ENCODE data around the gene KLHL30.

The KLHL30 gene

DNA sequence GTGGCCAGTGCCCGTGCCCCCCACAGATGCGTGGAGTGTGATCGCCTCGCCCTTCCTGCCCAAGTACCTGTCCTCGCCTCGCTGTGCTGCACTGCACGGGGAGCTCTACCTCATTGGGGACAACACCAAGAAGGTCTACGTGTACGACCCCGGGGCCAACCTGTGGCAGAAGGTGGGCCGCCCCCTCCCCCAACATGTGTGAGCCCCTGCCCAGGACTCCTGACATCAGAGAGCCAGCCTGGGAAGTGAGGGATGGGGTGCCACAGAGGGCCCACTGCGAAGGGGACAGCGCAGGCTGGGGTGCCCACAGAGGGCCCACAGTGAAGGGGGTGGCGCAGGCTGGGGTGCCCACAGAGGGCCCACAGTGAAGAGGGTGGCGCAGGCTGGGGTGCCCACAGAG is 10.5 kb downstream of the KLHL30 start:
- DNase-seq = no peak

DNA sequence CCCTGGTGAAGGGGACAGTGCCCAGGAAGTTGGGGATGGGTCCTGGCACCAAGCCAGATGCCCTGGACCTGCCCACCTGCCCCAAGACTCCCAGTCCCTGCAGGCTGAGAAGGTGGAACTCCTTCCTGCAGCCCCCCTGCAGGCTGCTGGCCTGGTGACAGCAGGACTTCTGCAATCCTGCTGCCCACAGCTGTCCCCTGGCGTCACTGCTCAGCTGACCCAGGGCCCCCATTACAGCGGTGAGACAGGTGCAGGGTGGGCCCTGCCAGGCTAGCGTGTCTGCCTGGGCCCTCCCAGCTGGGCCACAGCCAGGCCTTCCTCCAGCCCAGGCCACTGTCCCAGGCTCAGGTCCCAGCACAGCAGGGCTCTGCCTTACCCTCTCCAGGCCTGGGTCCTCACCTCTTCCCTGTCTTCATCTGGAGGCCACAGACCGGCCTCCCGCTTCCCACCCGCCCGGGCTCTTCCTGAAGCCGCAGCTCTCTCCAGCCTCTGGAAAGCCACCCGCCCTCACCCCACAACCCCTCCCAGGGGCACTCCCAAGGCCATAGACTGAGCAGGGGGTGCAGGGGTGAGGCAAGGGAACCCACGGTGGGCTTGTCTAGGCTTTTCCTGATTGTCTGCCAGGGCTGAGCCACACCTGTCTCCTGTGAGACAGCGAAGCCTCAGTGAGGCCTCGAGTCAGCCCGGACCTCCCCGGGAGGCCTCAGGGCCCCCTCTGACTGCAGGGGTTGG is 11.5 kb downstream of the KLHL30 start:
- no peak for DNase-seq

DNA sequence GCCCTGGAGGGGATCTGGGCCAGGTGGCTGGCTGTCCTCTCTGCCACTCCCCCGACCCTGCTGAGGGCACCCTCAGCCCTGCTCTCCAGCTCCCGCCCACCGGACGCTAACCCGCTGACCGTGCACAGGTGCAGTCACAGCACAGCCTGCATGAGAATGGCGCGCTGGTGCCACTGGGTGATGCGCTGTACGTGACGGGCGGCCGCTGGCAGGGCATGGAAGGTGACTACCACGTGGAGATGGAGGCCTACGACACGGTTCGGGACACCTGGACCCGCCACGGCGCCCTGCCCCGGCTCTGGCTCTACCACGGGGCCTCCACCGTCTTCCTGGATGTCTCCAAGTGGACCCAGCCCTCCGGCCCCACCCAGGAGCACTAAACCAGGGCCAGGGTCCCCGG is 12.2 kb downstream of the KLHL30 start:
- DNase-seq = no peak

DNA sequence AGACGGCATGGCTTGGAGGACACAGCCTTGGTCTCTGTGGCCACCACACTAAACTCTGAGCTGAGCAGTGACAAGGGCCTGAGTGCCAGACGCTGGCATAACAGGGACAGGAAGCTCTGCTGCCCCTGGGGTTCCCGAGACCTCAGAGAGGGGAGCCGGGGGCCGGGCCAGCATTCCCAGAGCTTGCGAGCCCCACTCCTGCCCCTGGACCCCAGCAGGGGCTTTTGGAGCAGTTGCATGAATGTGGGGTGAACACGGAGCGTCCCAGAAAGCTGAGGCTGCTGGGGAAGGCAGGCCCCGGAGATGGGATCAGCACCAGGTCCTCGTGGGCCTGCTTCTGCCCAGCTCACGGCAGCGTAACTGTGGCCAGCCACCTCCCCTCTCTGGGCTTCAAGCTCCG is 12.7 kb downstream of the KLHL30 start:
- no peak for DNase-seq

DNA sequence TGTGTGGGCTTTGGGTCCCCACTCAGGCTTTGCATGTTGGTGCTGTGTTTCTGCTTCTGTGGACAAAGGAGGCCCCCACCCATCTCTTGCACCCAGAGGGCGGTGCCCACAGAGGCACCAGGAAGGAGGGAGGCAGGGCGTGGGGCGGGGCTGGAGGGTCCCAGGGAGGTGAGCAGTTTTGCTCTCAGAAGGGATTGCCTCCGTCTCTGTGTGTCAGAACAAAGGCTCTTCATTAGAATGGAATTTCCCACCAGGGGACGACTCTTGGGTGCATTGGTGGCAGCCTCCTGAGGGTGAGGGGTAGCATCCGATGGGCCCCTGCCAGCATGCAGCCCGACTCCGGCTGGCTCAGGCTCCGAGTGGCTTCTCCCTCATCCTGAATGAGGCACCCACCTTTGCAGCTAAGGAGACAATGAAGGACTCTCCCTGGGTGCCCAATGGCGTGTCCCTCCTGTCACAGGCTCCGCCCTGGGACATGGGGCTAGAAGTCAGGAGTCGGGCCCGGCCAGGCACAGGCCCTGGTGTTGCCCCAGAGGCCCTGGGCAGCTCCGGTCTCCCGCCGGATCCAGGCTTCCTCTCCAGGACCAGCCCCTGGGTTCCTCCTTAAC is 13.3 kb downstream of the KLHL30 start:
- no peak for DNase-seq

DNA sequence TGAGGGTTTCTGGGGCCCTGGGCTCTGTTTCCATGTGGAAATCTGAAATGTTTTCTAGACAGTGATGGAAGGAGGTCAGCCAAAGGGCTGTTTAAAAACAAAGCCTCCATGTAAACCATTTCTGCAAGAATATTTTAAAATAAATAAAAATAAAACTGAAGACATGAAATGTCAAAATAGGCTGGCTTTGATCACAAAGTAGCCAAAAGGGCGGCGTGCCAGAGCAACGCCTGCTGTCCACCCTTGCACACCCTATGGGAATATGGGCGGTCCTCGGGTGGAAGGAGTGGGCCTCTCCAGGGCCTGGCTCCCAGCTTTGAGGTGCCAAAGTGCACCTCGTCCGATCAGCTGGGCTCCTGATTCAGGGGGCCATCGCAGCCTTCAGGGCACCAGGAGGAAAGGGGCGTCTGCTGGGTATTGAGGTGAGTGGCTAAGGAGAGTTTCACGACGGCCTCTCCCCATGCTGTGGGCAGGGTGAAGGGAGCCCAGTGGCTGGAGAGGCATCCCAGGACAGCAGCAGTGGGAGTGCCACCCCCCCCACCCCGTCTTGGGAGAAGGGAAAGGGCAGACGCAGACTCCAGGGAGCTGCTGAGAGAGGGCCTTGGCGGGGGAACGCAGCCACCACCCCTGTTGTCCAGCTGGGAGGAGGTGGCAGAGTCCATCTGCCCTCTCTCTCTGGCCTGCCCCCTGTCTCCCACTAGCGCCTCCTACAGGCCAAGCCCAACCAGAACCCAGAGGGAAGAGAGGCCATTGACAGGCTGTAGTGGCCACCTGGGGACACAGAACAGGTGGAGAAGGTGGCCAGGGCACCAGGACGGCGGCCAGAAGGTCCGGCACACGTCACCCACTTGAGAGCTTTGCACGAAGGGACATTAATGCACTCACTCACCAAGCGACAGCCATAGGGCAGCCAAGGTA is 14.6 kb downstream of the KLHL30 start:
- no peak for DNase-seq

DNA sequence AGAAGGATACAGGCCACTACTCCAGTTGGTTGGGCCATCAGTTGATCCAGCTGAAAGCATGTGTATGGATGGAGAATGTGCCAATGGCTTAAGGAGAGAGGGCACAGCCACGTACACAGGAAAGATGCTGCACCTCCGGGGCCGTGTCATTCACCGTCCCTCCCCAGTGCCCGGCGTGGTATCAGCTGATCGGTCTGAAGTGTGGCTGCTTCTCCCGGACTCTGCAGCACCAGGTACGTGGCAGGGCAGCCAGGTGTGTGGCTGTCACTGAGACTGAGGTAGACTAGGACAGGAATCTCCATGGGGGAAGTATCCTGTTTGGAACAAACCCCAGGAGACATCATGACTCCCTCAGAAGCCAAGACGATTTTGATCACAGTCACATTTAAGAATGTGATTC is 16.1 kb downstream of the KLHL30 start:
- no peak for DNase-seq

DNA sequence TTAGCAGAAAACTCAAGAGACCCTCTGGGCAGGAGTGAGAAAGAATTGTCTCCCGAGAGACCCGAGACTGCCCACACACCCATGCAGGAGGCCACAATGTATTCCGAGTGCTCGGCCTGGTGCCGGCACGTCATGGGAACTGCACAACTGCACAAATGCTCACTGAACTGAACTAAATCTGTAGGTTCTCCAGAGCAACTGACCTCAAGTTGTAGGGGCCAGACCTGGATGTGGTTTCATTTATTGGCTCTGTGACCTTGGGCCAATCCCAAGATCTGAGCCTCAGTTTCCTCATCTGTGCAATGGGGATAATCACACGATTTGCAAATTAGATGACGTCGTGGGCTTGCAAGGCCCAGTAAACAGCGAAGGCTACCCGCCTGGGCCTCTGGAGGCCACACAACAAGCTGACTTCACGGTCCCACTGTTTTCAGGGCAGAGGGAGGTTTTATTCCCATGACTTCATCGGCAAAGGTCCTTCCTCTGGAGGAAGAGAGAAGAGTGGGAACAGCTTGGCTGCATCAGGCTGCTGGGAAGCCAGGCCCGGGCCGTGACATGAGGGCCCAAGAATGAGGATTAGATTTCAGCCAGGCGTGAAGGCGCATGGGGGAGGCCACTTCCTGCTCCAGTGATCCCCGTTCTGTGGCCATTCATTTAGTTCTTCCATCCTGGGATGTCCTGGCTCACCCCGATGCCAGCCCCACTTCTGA is 16.7 kb downstream of the KLHL30 start:
- DNase-seq = peak; percentile 60

DNA sequence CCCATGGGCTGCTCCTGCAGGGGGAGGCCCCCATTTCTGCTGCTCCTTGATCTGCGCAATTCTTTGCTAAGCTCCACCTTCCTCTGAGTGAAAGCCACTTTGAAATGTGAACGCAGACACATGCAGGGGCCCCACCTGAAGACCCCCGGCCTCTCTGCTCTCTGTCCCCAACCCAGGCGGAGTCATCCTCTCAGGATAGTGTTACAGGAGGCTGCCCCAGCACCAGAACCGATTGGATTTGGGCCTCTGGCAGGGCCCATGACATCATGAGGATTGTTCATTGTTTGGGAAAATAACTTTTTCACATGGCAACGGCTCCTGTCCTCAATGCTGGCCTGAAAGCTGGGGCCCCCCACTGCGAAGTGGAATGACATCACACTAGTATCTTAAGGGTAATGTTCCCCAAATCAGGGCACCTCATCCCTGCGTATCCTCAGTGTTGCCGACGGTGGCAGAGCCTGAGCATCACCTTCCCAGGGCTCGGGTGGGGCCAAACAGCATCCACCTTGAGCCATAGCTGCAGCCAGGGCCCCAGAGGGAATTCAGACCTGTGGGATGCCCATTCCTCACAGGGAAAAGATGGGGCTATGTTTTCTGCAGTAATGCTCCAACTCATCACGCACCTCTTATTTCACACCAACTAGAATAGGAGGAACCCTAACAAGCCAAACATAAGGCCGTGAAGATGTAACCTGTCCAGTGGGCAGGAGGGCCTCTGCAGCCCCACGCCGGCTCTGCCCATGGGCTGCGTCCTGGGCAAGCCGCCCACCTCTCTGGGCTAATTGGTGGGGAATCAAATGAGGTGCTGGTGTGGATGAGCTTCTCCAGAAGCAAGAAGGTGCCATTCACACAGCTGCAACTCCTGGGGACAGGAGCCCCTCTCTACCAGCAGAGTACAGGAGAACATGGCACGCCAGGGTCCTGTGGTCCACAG is 17.6 kb downstream of the KLHL30 start:
- no peak for DNase-seq

DNA sequence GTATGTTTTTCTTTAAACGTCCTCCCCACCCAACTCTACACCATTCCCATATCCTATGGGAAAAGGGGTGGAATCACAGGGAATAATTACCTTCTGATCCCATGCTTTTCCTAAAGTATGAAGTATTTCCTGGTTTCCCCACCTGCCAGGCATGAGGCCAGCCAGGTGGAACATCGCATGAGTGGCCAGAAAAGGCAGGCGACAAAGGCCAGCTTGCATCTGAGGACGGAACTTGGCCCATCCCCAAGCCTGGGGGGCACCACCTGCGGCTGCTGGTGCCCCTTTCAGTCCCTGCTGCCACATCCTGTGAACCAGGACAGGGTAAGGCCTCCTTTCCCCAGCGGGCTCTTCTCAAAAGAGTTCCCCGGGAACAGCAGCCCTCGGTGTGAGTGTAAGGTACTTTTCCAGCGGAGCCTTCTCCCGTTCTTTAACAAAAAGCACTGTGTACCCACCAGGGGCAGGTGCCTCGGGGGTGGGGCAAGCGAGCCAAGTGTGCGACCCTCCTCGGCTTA is 19.1 kb downstream of the KLHL30 start:
- no peak for DNase-seq

DNA sequence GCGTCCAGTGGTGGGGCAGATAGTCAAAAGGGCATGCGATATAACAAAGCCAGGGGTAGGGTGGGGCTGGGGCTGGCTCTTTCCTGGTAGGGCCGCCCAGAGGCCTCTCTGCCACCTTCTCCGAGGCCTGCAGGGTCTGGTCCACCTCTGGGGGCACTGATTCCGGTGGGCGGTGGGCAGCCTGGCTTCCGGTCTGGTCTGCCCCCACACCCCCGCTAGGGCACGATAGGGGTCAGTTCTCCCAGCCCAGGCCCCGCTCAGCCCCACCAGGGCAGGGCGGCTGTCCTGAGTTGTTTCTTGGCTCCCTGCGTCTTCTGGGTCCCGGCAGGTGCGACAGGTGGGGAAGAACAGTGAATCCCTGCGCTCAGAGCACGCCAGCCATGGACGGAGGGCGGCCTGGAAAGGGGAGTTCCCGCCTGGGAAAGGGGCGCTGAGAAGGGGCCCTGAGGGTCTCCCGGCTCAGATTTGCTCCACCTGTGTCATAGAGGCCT is 19.6 kb downstream of the KLHL30 start:
- DNase-seq = no peak

DNA sequence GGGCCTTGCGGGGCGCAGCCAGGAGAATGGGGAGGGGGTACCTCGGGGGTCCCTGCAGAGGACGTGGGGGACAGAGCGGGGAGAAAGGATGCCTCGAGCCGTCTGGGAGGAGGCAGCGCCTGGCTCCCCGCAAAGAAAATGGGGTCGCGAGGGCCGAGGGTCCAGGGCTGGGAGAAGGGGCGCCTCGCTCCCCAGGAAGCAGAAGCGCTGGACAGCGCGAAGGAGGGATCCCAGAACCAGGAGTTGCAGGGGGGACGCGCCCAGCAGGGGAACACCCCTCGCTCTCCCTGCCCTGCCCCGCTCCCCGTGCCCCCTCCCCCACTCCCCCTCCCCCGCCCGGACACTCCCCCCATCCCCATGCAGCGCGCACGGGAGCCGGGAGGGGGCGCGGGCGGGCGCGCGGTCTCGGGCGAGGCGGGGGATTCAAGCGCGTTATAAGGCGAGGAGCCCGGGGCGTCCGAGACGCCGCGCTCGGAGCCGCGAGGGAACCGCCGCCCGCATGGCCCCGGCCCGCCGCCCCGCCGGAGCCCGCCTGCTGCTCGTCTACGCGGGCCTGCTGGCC is 20.1 kb downstream of the KLHL30 start, which contains the start of gene ERFE:
Gene ERFE (plus strand): TSS at position 462 of the 562 bp plus-strand sequence. CDS start 38 bp downstream, at position 500.
- DNase-seq = peak; percentile 50

DNA sequence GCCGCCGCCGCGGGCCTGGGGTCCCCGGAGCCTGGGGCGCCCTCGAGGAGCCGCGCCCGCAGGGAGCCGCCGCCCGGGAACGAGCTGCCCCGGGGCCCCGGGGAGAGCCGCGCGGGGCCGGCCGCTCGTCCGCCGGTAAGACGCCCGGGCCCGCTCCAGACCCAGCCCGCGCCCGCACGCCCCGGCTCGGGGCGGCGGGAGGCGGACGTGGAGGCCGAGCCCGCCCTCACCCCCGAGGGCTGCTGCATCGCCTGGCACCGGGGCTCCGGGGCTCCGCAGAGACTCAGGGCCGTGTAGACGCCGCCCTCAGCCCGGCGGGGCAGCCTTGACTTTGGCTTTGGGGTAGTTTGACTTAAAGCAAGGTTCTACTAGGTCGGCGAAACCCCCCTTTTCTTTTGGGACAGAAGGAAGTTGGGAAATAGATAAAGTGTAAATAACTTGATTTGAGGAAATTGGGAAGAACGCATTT is 20.6 kb downstream of the KLHL30 start:
- no peak for DNase-seq

DNA sequence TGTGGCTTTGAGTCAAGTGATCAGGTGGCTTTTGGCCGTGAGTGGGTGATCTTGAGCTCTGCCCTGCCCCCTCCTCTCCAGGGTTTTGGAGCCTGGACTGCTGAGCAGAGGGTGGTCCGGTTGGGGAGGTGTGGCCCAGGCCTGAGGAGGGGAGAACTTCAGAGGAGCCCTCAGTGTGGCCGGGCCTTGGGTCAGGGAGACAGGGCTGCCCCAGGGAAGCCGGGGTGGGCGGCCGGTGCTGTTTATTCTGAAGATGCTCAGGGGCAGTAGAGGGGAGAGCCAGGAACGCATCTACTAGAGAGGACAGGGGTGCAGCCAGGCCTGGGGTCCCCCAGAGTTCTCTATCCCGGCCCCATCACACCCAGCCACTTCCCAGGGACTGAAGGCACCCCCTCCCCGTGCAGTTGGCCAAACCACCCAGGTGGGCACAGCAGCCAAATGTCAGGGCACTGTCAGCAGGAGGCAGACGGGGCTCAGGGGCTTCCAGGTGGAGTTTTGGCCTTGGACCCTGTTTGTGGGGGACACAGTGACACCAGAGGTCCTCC is 21.3 kb downstream of the KLHL30 start:
- DNase-seq = no peak

DNA sequence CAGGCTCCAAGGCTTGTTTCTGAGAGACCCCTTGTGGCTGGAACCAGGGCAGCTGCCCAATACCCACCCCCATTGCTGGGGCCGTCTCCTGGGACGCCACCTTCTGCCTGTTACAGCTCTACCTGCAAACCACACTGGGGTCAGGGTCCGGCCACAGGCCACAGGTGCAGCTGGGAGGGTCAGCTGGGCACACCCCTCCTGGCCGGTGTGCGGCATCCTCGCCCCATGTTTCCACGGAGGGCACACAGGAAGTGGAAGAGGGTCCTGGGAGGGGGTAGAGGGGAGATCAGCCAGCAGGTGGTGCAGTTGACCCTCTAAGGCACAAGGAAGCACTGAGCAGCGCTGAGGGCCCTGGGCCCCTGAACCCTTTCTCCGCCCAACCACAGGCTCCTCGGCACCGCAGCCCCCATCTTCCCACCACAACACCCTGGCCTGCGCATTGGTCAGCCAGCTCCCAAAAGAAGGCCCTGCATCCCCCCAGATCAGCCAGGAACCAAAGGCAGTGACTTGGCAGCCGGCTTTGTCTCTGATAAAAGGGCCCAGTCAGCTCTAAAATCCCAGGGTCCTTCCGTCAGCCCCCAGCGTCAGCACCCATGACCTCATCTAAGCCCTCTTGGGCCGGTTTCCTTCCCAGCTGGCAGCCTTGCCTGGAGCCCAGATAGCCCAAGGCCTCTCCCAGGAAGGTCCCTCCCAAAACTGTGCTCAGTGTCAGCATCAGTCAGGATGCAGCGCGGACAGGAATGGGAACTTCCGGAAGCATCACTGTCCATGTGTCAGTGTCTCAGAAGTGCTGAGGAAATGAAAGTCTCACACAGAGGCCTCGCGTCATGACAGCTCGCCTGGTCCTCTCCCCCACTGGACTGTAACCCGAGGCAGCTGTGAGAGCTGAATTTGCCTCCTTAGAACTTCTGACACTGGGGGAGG is 22.0 kb downstream of the KLHL30 start:
- DNase-seq = no peak

DNA sequence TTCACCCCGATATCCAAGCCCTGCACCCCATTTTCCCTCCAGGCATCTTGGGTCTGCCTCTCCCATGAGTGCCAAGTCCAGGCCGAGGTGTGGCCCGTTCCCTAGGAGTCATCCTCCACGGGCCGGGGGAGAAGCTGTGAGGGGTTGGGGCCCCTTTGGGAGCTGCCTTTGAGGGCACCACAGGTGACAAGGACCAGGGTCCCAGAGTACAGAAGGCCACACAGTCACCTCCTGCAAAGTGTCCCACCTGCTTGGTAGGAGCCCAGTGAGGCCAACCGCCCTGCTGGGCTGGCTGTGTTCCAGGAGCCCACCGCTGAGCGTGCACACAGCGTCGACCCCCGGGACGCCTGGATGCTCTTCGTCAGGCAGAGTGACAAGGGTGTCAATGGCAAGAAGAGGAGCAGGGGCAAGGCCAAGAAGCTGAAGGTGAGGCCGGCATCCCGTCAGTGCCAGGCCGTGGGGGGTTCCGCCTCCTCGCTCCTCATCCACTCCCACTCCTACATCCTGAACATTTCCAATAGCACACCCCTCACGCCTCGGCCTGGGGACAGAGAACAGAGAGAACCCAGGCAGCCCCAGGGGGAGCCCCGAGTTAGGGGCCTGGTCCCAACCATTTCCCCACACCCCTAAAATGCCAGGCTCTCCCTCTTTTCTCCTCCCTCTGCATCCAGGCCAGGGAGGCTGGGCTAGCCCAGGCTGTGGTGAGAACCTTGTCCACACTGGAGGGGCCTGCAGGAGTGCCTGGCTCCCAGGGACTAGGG is 23.0 kb downstream of the KLHL30 start:
- no peak for DNase-seq

DNA sequence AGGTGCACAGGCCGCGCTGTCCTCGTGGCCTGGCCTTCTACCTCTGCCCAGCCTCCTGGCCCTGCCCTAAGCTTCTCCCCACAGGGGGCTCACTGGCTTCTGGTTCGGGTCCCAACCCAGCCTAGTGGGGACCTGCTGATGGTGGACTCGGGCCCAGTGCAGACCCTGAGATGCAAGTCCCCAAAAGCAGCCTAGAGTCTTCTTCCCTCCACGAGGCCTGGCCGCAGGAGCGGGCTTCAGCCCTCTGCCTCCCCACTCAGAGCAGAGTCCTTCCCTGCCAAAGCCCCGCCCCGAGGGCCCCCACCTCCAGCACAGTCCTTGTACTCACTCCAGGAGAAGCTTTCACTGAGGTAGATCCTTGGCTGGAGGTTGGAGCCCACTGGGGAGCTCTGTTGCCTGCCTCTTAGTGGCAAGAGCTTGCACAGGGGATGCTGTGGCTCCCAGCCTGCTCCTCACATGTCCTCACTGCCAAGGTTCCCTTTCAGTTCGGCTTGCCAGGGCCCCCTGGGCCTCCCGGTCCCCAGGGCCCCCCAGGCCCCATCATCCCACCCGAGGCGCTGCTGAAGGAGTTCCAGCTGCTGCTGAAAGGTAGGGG is 23.9 kb downstream of the KLHL30 start:
- no peak for DNase-seq

DNA sequence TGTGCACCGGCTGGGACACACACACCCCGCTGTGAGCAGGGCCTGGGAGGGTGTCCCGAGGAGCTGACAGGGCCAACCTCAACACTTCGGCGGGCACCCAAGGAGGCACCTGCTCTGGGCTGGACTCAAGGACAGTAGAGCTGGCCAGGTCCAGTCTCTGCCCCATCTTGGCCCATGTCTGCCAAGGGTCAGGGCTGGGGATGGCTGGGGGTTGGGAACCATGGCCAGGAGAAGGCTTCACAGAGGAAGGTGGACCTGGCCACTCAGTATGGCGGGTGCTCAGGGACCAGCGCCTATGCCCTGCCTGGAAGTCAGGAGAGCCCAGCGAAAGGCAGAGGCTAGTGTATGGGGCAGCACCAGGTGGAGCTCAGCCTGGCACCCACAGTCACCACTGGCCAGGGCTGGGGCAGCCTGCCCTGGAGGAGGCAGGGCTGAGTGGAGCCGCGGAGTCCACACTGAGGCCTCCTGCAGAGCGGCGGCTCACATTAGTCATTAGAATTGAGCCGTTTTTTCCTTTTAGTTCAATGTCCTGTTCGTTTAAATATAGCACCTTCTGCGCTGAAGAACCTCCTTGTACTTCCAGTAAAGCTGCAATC is 24.5 kb downstream of the KLHL30 start:
- no peak for DNase-seq
